ENCODE data around the gene SND1. TPM values are rescaled to one million over a fixed set of nuclear protein-coding genes. Genes with fewer than 3 reads are reported as not detected.

The SND1 gene
- total and polyA plus RNA-seq, 7 experiments from 2014 or later = 68.6 to 253 (median 137) TPM

DNA sequence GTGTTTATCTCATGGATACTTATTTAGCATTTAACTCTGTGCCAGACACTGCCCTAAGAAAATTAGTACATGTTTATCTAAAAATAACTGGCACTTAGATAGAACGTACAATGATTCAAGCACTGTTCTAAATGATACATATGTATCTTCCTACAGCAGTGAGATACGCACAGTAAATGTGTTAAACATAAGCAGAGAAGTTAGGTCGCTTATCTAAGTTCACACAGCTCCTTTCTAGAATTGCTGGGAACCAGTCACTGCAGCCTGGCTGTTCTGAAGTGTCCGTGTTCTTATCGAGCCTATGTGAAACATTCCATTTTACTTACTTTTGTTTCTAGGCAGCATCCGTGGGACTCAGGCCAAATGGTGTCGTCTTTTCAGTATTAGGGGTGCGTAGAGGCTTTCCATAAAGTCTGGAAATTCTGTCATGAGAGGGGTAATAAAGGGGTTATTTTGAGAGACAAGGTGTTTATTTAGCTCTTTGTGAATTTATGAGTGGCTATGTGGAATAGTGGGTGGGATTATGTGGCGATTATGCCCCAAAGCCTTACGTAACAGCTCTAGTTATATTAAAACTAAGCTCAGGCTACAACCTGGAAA, 186.9 kb downstream of the SND1 start:
- H3K9me3 ChIP-seq (ENCODE audit: control insufficient read depth in 2 of 3, low read length in 3 of 3) = no peaks in the 10 kb centered on the region
- CTCF ChIA-PET = no interaction called here
- POLR2A ChIA-PET = no interaction called here
- no peaks in the 10 kb centered on the region for H3K27me3 ChIP-seq (ENCODE audit: control insufficient read depth in 2 of 2, insufficient read depth in 2 of 2, low read length in 2 of 2)
- ATAC-seq = no peak
- peaks cover 7 to 29% (median 12%) of the 10 kb centered on the region in 11 donors for H3K9me3 Mint-ChIP-seq
- no peaks in the 10 kb centered on the region for H3K36me3 ChIP-seq (ENCODE audit: control insufficient read depth in 2 of 3, insufficient read depth in 3 of 3, low read length in 3 of 3)
- H3K27ac Mint-ChIP-seq = no peak overlapping the region
- no peaks in the 10 kb centered on the region for H3K27me3 Mint-ChIP-seq
- no peak overlapping the region for H3K4me3 ChIP-seq (ENCODE audit: low read length)
- no peaks in the 10 kb centered on the region for H3K4me1 ChIP-seq (ENCODE audit: control insufficient read depth in 2 of 2, insufficient read depth in 2 of 2, low read length in 2 of 2)
- peaks cover 0 to 5% (median 2%) of the 10 kb centered on the region in 7 donors for H3K4me1 Mint-ChIP-seq
- DNase-seq = no peak
- H3K27ac ChIP-seq (ENCODE audit: low read depth, low read length) = no peak overlapping the region
- H3K36me3 Mint-ChIP-seq = peaks cover 16 to 68% (median 40%) of the 10 kb centered on the region in 5 donors
- intact Hi-C loops (cut with micrococcal nuclease) = no loop called here
- H3K4me3 Mint-ChIP-seq = no peak overlapping the region

DNA sequence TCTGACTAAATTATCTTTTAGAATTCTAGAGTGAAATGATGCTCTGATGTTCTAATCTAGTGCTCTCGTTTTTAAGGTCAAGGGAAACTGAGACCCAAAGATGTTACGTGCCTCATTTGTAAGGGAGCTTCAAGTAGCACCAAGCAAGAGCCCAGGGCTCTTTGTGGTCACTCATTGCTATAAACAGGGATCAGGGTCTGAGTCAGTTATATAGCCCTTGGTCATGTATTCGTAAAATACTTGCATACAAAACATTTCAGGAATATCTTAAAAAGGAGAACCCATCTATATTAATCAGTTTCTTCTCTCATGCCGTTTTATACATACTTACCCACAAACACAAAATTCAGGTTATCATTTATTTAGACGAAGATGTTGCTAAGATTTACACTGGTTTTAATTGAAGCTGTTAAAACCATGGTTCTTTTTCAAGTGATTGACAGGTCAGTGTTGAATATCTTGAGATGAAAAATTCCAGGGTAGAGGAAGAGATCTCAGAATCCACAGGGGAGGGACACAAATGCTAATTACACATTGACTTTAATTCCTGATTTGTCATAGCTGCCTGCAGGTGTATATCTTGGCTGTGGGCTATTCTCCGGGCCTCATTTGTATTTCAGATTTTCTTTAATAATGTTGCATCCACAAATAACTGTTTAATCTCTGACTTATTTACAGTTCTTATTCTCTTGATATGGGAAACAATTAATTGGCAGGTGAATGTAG, 188.4 kb downstream of the SND1 start:
- no peaks in the 10 kb centered on the region for H3K27me3 ChIP-seq (ENCODE audit: control insufficient read depth in 2 of 2, insufficient read depth in 2 of 2, low read length in 2 of 2)
- Mint-ChIP-seq H3K36me3 (peaks cover 12 to 67% (median 41%) of the 10 kb centered on the region in 5 donors), H3K4me1 (peaks cover 0 to 6% (median 0%) of the 10 kb centered on the region in 7 donors), H3K27ac (no peak overlapping the region), H3K4me3 (no peak overlapping the region), H3K9me3 (peaks cover 4 to 25% (median 9%) of the 10 kb centered on the region in 11 donors), H3K27me3 (no peaks in the 10 kb centered on the region)
- DNase-seq (no peak), ATAC-seq (no peak)
- H3K9me3 ChIP-seq (ENCODE audit: control insufficient read depth in 2 of 3, low read length in 3 of 3) = no peaks in the 10 kb centered on the region
- H3K4me1 ChIP-seq (ENCODE audit: control insufficient read depth in 2 of 2, insufficient read depth in 2 of 2, low read length in 2 of 2) = no peaks in the 10 kb centered on the region
- intact Hi-C loops (cut with micrococcal nuclease) = no loop called here
- no peak overlapping the region for H3K27ac ChIP-seq (ENCODE audit: low read depth, low read length)
- H3K4me3 ChIP-seq (ENCODE audit: low read length) = no peak overlapping the region
- H3K36me3 ChIP-seq (ENCODE audit: control insufficient read depth in 2 of 3, insufficient read depth in 3 of 3, low read length in 3 of 3) = peaks cover 0 to 6% (median 6%) of the 10 kb centered on the region in 3 experiments
- ChIA-PET POLR2A (interaction anchor here (0.7 kb wide), 1 partner anchor 235 kb away, joined by 9 read pairs; no protein-coding TSS in a partner anchor), CTCF (interaction anchor here (0.9 kb wide), 1 partner anchor 9 kb away, joined by 3 read pairs; no protein-coding TSS in a partner anchor)

DNA sequence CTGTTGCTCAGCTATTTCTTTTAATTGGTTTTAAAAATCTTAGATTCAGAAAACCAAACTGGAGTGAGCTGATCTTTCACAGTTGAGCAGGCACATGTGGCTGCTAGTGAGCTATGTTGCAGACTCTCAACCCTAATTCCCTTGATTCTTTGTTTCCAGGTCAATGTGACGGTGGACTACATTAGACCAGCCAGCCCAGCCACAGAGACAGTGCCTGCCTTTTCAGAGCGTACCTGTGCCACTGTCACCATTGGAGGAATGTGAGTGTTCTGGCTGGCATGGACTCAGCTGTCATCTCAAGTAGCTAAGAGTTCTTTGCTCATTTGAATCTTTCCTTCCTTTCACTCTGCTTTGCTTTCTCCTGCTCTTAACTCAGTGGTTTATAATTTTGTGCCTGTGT, 192.2 kb downstream of the SND1 start:
- Mint-ChIP-seq H3K4me3 (no peak overlapping the region), H3K36me3 (peaks cover 6 to 62% (median 37%) of the 10 kb centered on the region in 5 donors), H3K4me1 (peaks cover 0 to 8% (median 4%) of the 10 kb centered on the region in 7 donors), H3K9me3 (no peaks in the 10 kb centered on the region), H3K27me3 (no peaks in the 10 kb centered on the region), H3K27ac (no peak overlapping the region)
- H3K4me1 ChIP-seq (ENCODE audit: control insufficient read depth in 2 of 2, insufficient read depth in 2 of 2, low read length in 2 of 2) = no peaks in the 10 kb centered on the region
- peaks cover 0 to 14% (median 6%) of the 10 kb centered on the region in 3 experiments for H3K36me3 ChIP-seq (ENCODE audit: control insufficient read depth in 2 of 3, insufficient read depth in 3 of 3, low read length in 3 of 3)
- CTCF ChIA-PET = interaction anchor here (0.7 to 1.3 kb wide), 2 partner anchors 11 to 15 kb away, joined by 3 read pairs; no protein-coding TSS in a partner anchor
- H3K9me3 ChIP-seq (ENCODE audit: control insufficient read depth in 2 of 3, low read length in 3 of 3) = no peaks in the 10 kb centered on the region
- H3K27ac ChIP-seq (ENCODE audit: low read depth, low read length) = no peak overlapping the region
- DNase-seq (no peak), ATAC-seq (no peak)
- H3K4me3 ChIP-seq (ENCODE audit: low read length) = no peak overlapping the region
- POLR2A ChIA-PET = no interaction called here
- no peaks in the 10 kb centered on the region for H3K27me3 ChIP-seq (ENCODE audit: control insufficient read depth in 2 of 2, insufficient read depth in 2 of 2, low read length in 2 of 2)
- intact Hi-C loops (cut with micrococcal nuclease) = no loop called here

DNA sequence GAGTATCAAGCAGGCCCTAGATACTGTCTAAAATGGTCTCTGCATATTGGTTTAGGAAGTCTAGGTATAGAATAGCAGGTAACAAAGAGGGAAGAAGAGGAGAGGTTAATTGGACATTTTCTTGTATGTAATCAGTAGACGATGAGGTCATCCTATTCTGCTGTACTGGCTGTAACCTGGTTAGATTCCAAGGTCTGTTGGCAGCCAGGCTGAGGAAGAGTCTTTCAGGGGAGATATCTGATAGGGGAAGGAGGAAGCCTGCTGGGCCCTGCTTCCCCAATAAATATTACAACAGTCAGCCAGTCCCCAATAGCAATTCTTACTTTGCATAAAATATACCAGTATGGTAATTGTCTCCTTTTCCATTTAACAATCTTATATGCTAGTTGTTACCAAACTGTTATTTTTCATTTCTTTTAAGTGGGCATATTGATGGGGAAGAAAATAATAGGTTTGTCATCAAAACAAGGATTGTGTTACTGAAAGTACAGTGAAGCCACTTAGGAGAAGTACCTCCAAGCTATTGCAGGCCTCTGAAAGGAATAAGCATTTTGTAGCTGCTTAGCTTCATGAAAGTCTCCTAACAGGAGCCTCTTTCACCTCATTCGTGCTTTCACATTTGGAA, 192.8 kb downstream of the SND1 start:
- Mint-ChIP-seq H3K27me3 (no peaks in the 10 kb centered on the region), H3K27ac (no peak overlapping the region), H3K36me3 (peaks cover 13 to 66% (median 40%) of the 10 kb centered on the region in 5 donors), H3K4me1 (peaks cover 0 to 11% (median 4%) of the 10 kb centered on the region in 7 donors), H3K9me3 (no peaks in the 10 kb centered on the region), H3K4me3 (no peak overlapping the region)
- ATAC-seq (no peak), DNase-seq (no peak)
- Histone ChIP-seq H3K36me3 (ENCODE audit: control insufficient read depth in 2 of 3, insufficient read depth in 3 of 3, low read length in 3 of 3) (peaks cover 0 to 17% (median 6%) of the 10 kb centered on the region in 3 experiments), H3K4me1 (ENCODE audit: control insufficient read depth in 2 of 2, insufficient read depth in 2 of 2, low read length in 2 of 2) (no peaks in the 10 kb centered on the region), H3K27me3 (ENCODE audit: control insufficient read depth in 2 of 2, insufficient read depth in 2 of 2, low read length in 2 of 2) (no peaks in the 10 kb centered on the region), H3K27ac (ENCODE audit: low read depth, low read length) (no peak overlapping the region), H3K4me3 (ENCODE audit: low read length) (no peak overlapping the region), H3K9me3 (ENCODE audit: control insufficient read depth in 2 of 3, low read length in 3 of 3) (no peaks in the 10 kb centered on the region)
- intact Hi-C loops (cut with micrococcal nuclease) = no loop called here
- ChIA-PET POLR2A (no interaction called here), CTCF (interaction anchor here (1.3 kb wide), 1 partner anchor 10 kb away, joined by 3 read pairs; no protein-coding TSS in a partner anchor)

DNA sequence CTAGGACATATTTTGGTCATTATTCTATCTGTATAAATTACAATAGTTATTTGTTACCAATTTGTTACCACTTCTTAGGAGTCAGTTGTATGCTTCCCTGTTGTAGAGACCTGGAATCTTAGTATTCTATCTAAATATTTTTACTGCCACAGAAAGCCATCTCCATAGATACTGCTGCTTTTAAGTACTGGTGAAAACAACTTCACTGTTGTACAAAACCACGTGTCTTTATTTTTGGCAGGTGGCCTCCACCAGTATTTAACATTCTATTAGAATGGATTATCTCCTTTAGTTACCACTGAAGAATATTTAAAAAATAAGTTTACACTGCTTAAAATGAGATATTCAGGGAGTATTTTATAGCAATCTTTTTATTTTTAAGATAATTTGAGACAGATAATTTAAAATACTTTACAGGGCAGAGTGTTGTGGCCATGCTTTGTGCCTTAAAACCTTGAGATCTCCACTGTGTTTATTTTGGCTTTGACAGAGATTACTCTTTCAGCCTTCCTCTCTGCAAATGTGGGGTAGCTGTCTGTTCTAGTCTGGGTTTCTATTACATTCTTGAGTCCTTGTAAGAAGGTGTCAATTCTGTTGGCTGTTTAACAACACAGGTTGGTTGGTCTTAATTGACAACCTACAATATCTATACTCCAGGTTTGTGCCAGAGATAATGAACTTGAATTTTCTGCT, 193.7 kb downstream of the SND1 start:
- ATAC-seq (no peak), DNase-seq (no peak)
- Histone ChIP-seq H3K4me3 (ENCODE audit: low read length) (no peak overlapping the region), H3K9me3 (ENCODE audit: control insufficient read depth in 2 of 3, low read length in 3 of 3) (no peaks in the 10 kb centered on the region), H3K27me3 (ENCODE audit: control insufficient read depth in 2 of 2, insufficient read depth in 2 of 2, low read length in 2 of 2) (no peaks in the 10 kb centered on the region), H3K4me1 (ENCODE audit: control insufficient read depth in 2 of 2, insufficient read depth in 2 of 2, low read length in 2 of 2) (no peaks in the 10 kb centered on the region), H3K27ac (ENCODE audit: low read depth, low read length) (no peak overlapping the region), H3K36me3 (ENCODE audit: control insufficient read depth in 2 of 3, insufficient read depth in 3 of 3, low read length in 3 of 3) (peaks cover 0 to 17% (median 6%) of the 10 kb centered on the region in 3 experiments)
- ChIA-PET CTCF (no interaction called here), POLR2A (no interaction called here)
- intact Hi-C loops (cut with micrococcal nuclease) = loop anchor here in 1 of 2 donors (1.0 kb wide), 1 partner anchor 11 kb away; no protein-coding TSS in a partner anchor
- Mint-ChIP-seq H3K27ac (no peak overlapping the region), H3K4me3 (no peak overlapping the region), H3K9me3 (no peaks in the 10 kb centered on the region), H3K36me3 (peaks cover 15 to 73% (median 39%) of the 10 kb centered on the region in 5 donors), H3K4me1 (peaks cover 0 to 20% (median 4%) of the 10 kb centered on the region in 7 donors), H3K27me3 (no peaks in the 10 kb centered on the region)

DNA sequence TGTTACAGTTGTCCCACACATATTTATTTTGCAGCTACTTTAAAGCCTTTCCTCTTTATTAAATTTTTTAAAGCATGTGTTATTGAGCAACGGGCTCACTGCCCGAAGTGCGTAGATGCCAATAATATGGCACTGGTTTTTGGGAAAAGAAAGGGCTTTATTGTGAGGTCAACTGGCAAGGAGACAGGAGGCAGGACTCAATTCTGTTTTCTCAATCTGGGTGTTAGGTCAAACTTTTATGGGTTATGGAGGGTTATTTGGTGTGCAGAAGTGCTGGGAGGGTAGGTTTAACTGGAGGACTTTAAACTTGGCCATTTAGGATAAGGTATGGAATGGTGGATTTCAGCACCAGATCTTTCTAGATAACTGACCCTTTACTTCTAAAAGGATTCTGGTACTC, 195.6 kb downstream of the SND1 start:
- H3K4me3 Mint-ChIP-seq = no peak overlapping the region
- Histone ChIP-seq H3K27ac (ENCODE audit: low read depth, low read length) (no peak overlapping the region), H3K27me3 (ENCODE audit: control insufficient read depth in 2 of 2, insufficient read depth in 2 of 2, low read length in 2 of 2) (no peaks in the 10 kb centered on the region), H3K36me3 (ENCODE audit: control insufficient read depth in 2 of 3, insufficient read depth in 3 of 3, low read length in 3 of 3) (peaks cover 0 to 17% (median 6%) of the 10 kb centered on the region in 3 experiments), H3K4me1 (ENCODE audit: control insufficient read depth in 2 of 2, insufficient read depth in 2 of 2, low read length in 2 of 2) (no peaks in the 10 kb centered on the region), H3K9me3 (ENCODE audit: control insufficient read depth in 2 of 3, low read length in 3 of 3) (no peaks in the 10 kb centered on the region), H3K4me3 (ENCODE audit: low read length) (no peak overlapping the region)
- H3K4me1 Mint-ChIP-seq = peaks cover 0 to 24% (median under 1%) of the 10 kb centered on the region in 7 donors
- peaks cover 10 to 66% (median 39%) of the 10 kb centered on the region in 5 donors for H3K36me3 Mint-ChIP-seq
- no peak for ATAC-seq
- no peak overlapping the region for H3K27ac Mint-ChIP-seq
- no peaks in the 10 kb centered on the region for H3K27me3 Mint-ChIP-seq
- H3K9me3 Mint-ChIP-seq = no peaks in the 10 kb centered on the region
- intact Hi-C loops (cut with micrococcal nuclease) = no loop called here
- POLR2A ChIA-PET = no interaction called here
- CTCF ChIA-PET = no interaction called here
- DNase-seq = no peak
